Parathyroid adenoma (tissue), 2 donors: ENCODE results near the gene CNTNAP2.

ENCODE experiments used
- H2AFZ ChIP-seq: fragments of 300-600 bp; sonication (generic); one replicate; pipeline ENCODE4 v1.7.0; 2017; ENCODE audit warnings: antibody characterized with exemption, mild to moderate bottlenecking
- H3K27ac ChIP-seq: fragments of 300-600 bp; sonication (generic); one replicate; pipeline ENCODE4 v1.7.0; 2017
- H3K27me3 ChIP-seq: fragments of 300-600 bp; sonication (generic); one replicate; pipeline ENCODE4 v1.7.0; 2017; ENCODE audit warnings: low read length; ENCODE audit not compliant: control insufficient read depth, insufficient read depth
- H3K36me3 ChIP-seq: fragments of 300-600 bp; sonication (generic); one replicate; pipeline ENCODE4 v1.7.0; 2017; ENCODE audit warnings: low read length; ENCODE audit not compliant: control insufficient read depth, insufficient read depth
- H3K4me1 ChIP-seq: fragments of 300-600 bp; sonication (generic); one replicate; pipeline ENCODE4 v1.7.0; 2017; ENCODE audit warnings: control low read depth
- H3K4me2 ChIP-seq: fragments of 300-600 bp; sonication (generic); one replicate; pipeline ENCODE4 v1.7.0; 2017; ENCODE audit warnings: low read length
- H3K4me3 ChIP-seq: fragments of 300-600 bp; sonication (generic); one replicate; pipeline ENCODE4 v1.7.0; 2017; ENCODE audit warnings: low read depth, low read length
- H3K79me2 ChIP-seq: fragments of 300-600 bp; sonication (generic); one replicate; pipeline ENCODE4 v1.7.0; 2017; ENCODE audit warnings: control low read depth
- H3K9ac ChIP-seq: fragments of 300-600 bp; sonication (generic); one replicate; pipeline ENCODE4 v1.7.0; 2017; ENCODE audit warnings: mild to moderate bottlenecking
- H3K9me3 ChIP-seq: fragments of 300-600 bp; sonication (generic); one replicate; pipeline ENCODE4 v1.7.0; 2017; ENCODE audit warnings: low read length; ENCODE audit not compliant: control insufficient read depth
- CTCF ChIP-seq: fragments of 300-600 bp; sonication (generic); IDR thresholded peaks from one replicate; pipeline ENCODE4 v1.7.0; 2017; ENCODE audit warnings: antibody characterized with exemption, mild to moderate bottlenecking
- donor health status: primary hyperparathyroidism.

CNTNAP2 gene

GRCh38 chr7:146449625-146450024, 333.0 kb downstream of the CNTNAP2 start:
- H3K79me2 ChIP-seq = no peaks in the 10 kb centered on the region
- no peak overlapping the region for H2AFZ ChIP-seq
- H3K9me3 ChIP-seq = no peaks in the 10 kb centered on the region
- H3K27me3 ChIP-seq = no peaks in the 10 kb centered on the region
- H3K27ac ChIP-seq = no peak overlapping the region
- TF ChIP-seq CTCF = no peak
- no peak overlapping the region for H3K4me3 ChIP-seq
- H3K4me2 ChIP-seq = no peak overlapping the region
- H3K4me1 ChIP-seq = no peaks in the 10 kb centered on the region
- H3K9ac ChIP-seq = no peak overlapping the region
- no peaks in the 10 kb centered on the region for H3K36me3 ChIP-seq

GRCh38 chr7:146455091-146455655, 338.6 kb downstream of the CNTNAP2 start:
- no peaks in the 10 kb centered on the region for H3K79me2 ChIP-seq

GRCh38 chr7:146479040-146479439, 362.4 kb downstream of the CNTNAP2 start:
- H3K4me1 ChIP-seq = no peaks in the 10 kb centered on the region
- no peaks in the 10 kb centered on the region for H3K36me3 ChIP-seq
- H3K27ac ChIP-seq = no peak overlapping the region
- no peak for TF ChIP-seq CTCF
- no peaks in the 10 kb centered on the region for H3K79me2 ChIP-seq
- H3K9ac ChIP-seq = no peak overlapping the region
- no peaks in the 10 kb centered on the region for H3K9me3 ChIP-seq
- H2AFZ ChIP-seq = no peak overlapping the region
- no peak overlapping the region for H3K4me3 ChIP-seq
- H3K4me2 ChIP-seq = no peak overlapping the region
- no peaks in the 10 kb centered on the region for H3K27me3 ChIP-seq

More at GRCh38 chr7:146455091-146455655, 338.6 kb downstream of the CNTNAP2 start:
- H3K9me3 ChIP-seq = no peaks in the 10 kb centered on the region
- H2AFZ ChIP-seq = no peak overlapping the region
- no peak overlapping the region for H3K4me3 ChIP-seq
- H3K4me1 ChIP-seq = no peaks in the 10 kb centered on the region
- H3K4me2 ChIP-seq = no peak overlapping the region
- no peak overlapping the region for H3K27ac ChIP-seq
- no peak overlapping the region for H3K9ac ChIP-seq
- H3K36me3 ChIP-seq = no peaks in the 10 kb centered on the region
- no peak for TF ChIP-seq CTCF
- H3K27me3 ChIP-seq = no peaks in the 10 kb centered on the region

DNA sequence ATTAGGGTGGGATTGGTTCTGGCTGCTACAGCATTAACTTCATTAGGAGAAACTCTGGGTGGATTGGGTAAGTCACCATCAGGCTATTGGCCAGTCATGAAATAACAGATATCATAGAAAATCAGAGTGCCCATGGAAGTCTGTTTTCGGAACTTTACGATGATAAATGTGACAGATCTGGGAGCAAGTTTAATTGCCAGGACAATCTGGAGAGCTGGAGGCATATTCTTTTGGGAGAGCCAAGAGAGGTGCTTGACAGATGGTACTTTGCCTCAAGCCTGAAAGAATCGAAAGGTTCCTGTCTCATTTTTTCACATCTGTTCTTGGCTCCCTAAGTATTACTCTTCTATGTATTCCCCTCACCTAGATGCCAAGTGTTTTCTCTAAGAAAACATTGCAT, 369.9 kb downstream of the CNTNAP2 start:
- Histone ChIP-seq H3K4me1 (no peaks in the 10 kb centered on the region), H3K27me3 (no peaks in the 10 kb centered on the region), H2AFZ (no peak overlapping the region), H3K9ac (no peak overlapping the region), H3K4me2 (no peak overlapping the region), H3K27ac (no peak overlapping the region), H3K9me3 (no peaks in the 10 kb centered on the region), H3K79me2 (no peaks in the 10 kb centered on the region), H3K36me3 (no peaks in the 10 kb centered on the region), H3K4me3 (no peak overlapping the region)
- no peak for TF ChIP-seq CTCF

- H3K27me3 ChIP-seq = no peaks in the 10 kb centered on the region
- no peak overlapping the region for H3K9ac ChIP-seq
- no peaks in the 10 kb centered on the region for H3K36me3 ChIP-seq
- TF ChIP-seq CTCF = no peak
- no peak overlapping the region for H3K4me3 ChIP-seq
- H3K27ac ChIP-seq = no peak overlapping the region
- H3K4me2 ChIP-seq = no peak overlapping the region
- no peaks in the 10 kb centered on the region for H3K4me1 ChIP-seq
- no peaks in the 10 kb centered on the region for H3K79me2 ChIP-seq
- H2AFZ ChIP-seq = no peak overlapping the region
- H3K9me3 ChIP-seq = no peaks in the 10 kb centered on the region
Observed at GRCh38 chr7:146492017-146492416, 375.4 kb downstream of the CNTNAP2 start.
